ENCODE measurements around the gene RAPGEF1.
A peak's percentile ranks its signal among the peaks of the same experiment; 100 is the strongest.
"Not testable (repeated sequence)": the region's sequence is repeated elsewhere in the genome, so short reads cannot be mapped to it uniquely, and the experiment has no call there.

RAPGEF1 gene

DNA sequence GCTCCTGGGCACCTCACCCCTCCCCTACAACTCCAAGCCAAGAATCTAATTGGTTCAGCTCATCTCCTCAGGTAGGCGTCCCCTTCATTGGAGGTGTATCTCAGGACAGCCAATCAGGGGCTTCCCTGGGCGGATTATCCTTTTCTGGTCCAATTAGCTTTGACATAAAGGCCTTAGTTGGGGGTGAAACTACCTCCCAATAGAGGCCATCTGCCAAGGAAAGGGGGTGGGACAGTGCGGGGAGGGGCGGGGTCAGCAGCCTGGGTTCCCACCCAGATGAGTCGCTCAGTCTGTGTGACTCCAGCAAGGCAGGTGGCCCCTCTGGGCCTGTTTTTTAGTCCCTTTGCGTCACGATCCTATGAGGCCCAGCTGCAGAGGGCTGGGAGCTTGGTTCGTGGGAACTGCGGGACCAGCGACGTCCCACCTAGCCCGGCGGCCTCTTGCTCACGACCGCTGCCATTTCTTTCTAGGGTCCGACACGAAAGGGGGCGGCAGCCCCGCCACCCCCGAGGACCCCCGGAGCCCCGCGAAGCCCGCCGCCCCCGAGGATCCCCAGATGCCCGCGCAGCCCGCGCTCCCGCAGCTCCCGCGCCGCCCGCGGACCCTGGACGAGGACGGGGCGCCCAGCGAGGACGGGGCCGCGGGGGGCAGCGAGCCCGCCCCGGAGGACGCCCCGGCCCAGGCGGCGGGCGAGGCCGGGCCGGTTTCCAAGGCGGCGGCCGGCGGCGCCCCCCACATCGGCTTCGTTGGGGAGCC is 185.6 kb downstream of the RAPGEF1 start:
- no peak for DNase-seq

DNA sequence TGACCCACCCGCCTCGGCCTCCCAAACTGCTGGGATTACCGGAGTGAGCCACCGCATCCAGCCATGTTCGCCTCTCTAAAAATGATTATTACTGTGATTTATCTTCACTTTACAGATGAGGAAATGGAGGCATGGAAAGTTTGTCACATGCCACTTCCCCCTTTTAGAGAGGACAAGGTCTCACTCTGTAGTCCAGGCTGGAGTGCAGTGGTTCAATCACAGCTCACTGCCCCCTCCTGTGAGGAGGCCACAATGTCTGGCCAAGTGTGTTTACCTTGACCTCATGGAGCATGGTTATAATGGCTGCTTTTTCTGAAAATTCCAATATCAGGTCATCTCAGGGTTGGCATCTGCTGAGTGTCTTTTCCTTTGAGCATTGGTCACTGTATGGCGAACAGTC is 187.8 kb downstream of the RAPGEF1 start:
- DNase-seq: no peak

DNA sequence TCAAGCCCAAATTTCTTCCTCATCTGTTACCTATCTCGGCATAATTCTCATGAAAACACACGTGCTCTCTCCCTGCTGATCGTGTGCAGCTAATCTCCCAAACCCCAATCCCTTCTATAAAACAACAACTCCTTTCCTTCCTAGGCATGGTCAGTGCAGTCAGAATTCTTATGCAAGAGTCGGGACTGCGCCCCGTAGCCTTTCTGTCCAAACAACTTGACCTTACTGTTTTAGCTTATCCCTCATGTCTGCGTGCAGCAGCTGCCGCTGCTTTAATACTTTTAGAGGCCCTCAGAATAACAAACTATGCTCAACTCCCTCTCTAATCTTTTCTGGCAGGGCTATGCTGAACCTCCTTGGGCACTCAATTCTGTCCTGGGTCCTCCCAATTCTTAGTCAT is 189.4 kb downstream of the RAPGEF1 start:
- DNase-seq: not testable (repeated sequence)

DNA sequence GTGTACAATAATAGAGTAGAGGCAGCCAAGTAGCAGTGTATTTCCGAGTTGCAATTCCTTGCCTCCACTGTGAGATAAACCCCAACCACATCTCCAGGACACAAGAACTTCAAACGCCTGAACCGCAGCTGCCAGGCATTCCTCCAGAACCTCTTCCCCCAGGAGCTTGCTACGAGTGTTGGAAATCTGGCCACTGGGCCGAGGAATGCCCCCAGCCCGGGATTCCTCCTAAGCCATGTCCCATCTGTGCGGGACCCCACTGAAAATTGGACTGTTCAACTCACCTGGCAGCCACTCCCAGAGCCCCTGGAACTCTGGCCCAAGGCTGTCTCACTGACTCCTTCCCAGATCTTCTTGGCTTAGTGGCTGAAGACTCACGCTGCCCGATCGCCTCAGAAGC is 190.7 kb downstream of the RAPGEF1 start:
- not testable (repeated sequence) for DNase-seq

DNA sequence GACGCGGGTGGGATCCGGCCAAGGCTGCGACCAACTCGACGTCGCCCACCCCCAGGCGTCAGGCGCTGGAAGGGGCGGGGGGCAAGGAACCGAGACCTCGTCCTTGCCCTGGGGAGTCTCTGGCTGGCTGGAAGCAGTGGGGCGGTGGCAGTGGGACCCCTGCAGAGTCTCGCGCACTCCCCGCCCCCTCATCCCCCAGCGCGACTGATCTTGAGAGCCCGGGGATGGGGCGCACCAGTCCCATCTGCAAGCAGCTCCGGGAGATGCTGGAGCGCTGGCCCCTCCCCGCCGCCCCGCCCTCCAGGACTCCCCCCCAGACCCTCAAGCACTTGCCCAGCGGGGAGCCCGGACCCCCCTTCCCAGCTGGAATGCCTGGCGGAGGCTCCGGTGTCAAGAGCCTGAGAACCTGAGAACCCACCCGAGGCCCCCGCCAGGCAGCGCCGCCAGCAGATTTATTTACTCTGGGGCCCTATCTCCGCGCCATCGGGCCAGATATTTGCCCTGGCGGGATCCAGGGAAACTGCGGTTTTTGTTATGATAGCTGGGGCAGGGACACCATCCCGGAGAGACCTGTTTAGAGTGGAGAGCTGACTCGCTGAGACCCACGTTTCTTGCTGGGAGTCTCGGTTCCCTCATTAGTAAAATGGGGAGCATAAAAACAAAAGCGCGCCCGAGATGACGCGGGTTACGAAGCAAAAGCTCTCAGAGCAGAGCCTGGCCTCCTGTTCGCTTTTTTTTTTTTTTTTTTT is 193.4 kb downstream of the RAPGEF1 start:
- DNase-seq: no peak

DNA sequence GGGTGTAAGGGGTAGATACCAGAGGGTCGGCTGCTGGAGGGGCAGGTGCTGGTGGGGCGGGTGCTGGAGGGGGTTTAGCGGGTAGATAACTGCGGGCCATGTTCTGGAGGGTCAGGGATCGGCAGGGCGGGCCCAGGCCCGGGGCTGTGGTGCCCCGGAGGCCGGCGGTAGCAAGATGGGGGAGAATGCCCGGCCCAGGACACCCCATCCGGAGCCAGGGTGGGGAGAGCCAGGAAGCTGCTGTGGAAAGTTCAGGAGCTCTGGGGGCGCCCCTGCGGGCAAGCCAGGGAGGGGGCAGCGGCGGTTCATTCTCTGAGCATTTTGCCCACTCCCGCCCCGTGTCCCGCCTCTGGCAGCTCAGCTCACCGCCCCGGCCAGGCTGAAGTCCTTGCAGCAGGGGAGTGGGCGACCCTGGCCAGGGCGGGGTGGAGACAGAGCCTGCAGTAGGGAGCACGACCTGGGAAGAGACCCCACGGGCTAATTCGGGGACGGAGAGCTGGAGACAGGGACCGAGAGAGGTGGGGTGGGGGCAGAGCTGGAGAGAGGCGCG is 194.0 kb downstream of the RAPGEF1 start:
- DNase-seq: no peak

DNA sequence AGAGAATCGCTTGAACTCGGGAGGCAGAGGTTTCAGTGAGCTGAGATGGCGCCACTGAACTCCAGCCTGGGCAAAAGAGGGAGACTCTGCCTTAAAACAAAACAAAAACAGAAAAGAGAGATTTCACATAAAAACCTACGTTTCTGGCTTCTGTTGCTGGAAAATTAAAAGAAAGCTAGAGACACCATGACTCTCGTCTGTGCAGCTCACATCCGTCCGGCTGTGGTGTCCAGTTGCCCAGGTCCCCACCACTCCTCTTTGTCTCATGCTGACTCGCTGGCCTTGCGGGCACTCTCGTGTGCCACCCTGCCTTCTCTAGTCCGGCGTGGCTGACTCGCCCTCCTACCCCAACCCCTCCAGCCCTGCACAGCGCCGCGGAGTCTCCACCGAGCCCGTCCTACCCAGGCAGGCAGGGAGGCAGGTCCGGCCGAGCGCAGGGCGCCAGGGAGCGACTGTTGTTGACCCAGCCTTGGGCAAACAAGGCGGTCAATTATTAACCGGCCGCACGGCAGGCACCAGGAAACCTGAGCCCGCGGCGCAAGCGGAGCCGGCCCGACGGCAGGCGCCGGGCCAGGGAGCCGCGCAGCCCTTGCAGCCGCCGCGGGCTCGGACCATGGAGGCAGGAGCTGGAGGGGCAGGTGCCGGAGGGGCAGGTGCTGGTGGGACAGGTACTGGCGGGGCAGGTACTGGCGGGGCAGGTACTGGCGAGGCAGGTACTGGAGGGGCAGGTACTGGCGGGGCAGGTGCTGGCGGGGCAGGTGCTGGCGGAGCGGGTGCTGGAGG is 194.7 kb downstream of the RAPGEF1 start, which contains the start of gene PRRT1B:
Gene PRRT1B, plus strand, starts transcription at position 521 of the 783 bp plus-strand sequence. Its CDS starts 93 bp downstream, at position 614.
- DNase-seq: no peak

DNA sequence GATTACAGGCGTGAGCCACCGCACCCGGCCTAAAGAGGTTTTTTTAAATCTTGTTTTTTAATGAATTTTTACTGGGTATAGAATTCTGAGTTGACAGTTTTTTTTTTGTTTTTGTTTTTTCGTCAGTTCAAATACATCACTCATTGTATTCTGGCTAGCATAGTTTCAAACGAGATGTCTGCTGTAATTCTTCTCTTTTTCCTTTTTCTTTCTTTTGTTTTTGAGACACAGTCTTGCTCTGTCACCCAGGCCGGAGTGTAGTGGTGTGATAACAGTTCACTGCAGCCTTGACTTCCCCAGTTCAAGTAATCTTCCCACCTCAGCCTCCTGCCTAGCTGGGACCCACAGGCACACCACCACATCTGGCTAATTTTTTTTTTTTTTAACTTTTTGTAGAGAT is 196.7 kb downstream of the RAPGEF1 start:
- DNase-seq: no peak

DNA sequence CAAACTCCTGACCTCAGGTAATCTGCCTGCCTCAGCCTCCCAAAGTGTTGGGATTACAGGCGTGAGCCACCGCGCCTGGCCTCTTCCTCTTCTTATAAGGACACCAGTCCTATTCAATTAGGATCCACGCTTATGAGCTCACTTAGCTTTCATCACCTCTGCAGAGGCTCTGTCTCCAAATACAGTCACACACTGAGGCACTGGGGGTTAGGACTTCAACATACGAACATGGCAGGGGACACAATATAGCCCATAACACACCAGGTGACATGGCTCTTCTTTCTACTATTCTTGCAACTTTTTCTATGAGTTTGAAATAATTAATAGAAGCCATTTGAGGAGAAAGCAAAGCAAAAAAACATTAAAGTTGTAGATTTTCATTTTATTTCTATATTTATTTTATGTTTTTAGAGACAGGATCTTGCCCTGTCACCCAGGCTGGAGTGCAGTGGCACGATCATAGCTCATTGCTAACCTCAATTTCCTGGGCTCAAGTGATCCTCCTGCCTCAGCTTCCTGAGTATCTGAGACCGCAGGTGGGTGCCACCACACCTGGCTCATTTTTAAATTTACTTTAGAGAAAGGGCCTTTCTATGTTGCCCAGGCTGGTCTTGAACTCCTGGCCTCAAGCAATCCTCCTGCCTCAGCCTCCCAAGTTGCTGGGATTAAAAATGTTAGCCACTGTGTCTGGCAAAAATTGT is 200.5 kb downstream of the RAPGEF1 start:
- DNase-seq: no peak

DNA sequence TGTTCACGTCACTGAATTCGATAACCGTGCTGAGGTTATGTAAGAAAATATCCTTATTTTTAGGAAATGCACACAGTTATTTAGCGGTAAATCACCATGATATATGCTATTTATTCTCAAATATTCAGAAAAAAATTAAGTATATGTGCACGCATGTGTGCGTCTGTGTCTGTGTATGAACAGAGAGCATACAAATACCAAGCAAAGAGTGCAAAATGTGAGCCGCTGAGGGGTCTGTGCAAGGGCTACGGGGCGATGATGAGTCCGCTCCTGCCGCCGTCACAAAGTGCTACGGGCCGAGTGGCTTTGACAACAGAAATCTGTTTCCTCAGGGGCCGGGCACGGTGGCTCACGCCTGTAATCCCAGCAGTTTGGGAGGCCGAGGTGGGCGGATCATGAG is 201.9 kb downstream of the RAPGEF1 start:
- no peak for DNase-seq

DNA sequence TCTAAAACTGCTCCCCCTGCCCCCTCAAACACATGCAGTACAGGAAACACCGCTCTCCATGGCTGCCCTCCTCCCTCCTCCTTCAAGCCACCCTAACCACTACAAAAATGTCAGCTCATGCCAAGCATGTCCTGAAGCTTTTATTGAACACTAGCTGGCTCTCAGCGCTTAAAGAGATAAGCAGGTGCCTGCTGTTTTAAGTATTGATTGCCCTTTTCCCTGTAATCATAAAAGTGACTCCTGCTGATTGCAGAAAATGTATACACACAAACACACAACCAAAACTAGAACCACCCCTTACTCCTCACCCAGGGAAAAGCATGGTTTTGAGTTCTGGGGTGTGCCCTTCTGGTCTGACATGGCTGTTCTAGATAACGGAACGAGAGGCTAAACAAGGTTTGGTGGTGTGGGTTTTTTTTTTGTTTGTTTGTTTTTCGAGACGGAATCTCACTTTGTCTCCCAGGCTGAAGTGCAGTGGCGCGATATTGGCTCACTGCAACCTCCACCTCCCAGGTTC is 205.1 kb downstream of the RAPGEF1 start:
- peak in 1 of 4 experiments; percentile 7 for DNase-seq

DNA sequence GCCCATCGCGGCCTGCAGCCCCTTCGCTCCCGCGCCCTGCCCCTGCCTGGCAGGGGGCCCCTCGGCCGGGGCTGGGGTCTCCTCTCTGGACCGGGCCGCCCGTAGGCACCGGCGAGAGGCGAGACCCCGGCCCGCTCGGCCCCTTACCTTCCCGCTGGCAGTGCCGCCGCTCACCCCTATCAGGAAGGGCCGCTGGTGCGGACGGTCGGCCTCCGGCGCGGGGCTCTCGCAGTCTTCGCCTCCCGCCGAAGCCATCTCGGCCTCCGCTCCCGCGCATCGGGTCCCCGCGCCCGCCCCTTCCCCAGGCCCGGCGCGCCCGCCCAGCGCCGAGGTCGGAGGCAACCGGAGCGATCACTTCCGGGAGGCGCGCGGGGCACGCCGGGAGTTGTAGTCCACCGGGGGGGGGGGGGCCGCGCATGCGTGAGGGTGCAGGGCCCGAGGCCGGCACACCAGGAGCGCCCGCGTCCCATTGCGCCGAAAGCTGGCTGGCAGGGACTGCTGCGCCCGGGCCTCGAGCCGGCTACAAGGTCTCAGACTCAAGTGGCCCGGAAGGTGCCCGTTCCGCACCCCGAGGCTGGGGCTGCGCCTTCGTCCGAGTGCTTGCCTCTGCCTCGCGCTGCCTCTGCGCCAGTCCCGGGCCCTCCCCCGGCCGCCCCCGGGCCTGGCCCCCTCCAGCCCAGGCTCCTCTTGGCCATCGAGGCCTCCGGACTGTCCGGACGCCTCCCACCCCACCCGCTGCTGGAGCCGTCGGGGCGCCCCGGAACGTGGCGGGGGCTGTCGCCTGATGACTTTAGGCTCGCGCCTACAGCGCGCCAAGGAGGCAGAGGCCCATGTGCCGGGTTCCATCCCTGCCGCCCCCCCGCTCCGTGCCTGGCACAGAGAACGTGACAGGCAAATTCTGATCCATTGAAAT is 208.7 kb downstream of the RAPGEF1 start, which contains the start of gene UCK1:
Gene UCK1, minus strand, starts transcription at position 344 of the 913 bp plus-strand sequence. Its CDS starts 89 bp downstream, at position 255.
- peak; percentile 17 to 65 (median 38) for DNase-seq

DNA sequence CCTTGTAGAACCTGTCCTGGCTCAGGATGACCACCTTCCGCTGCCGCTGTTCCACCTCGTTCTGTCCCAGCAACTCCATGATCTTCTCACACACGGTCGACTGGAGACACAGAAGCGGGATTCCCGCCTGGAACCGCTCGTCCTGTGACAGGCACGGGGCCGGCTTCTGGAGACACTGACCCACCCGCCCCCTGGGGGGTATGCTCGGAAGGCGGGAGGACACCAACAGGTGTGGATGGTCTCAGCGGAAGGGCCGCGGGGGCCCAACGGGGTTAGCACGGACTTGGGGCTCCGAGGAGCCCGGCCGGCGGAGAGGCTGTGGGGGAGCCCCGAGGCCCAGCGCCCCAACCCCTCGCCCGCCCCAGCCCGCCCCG is 209.3 kb downstream of the RAPGEF1 start:
- no peak for DNase-seq

DNA sequence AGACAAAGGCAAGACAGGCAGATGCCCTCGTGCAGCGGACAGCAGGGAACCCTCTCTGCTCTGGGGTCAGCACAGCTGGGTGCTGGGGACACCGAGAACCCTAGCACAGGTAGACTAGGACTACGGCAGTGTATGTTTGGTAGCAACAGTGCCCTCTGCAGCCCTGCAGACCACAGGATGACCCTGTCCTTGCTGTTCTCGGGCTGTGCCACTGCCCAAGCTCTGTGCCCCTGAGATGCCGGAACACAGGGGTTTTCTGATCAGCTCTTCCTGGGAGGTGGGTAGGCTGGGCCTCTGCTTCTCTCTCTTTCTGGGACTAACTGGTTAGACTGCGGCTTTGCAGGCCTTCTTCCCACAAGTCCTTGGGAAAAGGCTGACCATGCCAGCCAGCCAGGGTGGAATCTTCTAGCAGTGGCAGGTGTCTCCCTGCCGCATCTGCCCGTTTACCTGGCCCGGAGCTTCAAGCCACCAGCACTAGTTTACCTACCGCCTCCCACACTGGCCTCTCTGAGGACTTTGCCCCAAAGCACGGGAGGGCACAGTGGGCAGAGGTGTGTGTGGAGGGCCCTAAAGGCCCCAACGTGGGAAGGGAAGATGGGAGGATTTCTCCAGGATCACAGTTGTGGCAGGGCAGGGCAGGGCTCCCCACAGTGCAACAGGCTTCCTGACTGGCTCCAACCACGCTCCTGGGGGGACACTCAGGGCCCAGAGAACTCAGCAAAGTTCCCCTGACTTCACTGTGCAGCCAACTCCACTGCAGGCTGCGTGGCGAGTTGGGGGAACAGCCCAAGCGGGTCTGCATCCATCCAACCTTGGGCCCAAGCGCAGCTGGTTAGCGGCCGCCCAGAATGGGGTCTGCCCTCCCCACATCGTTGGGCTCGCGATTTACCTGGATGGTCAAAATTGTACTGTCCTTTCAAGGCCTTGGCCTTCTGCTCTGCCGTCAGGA is 210.0 kb downstream of the RAPGEF1 start:
- no peak for DNase-seq

DNA sequence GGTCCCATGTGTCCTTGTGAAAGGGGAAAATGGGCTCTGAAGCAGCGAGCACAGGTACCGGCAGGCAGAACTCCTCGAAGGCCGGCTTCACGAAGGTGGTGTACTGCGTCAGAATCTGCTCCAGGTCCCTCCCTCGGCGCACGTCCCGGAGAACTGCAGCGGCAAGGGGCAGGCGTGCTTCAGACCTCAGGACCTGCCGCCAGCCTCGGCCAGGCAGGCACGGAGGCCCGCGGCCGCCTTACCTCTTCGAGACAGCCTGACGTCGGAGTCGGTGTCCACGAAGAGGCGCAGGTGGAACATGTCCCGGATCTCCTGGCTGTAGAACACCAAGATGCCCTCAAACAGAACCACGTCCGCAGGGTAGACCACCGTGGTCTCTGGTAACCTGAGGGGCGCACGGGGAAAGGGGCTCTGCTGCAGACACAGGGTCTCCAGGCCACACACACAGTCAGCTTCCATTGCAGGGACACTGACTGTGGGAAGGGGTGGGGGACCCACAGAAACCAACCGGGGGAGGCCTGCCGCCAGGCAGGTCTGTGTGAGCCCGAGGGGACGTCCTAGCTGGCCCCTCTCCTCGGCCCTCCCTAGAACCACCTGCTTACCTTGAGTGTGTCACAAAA is 210.9 kb downstream of the RAPGEF1 start:
- no peak for DNase-seq

DNA sequence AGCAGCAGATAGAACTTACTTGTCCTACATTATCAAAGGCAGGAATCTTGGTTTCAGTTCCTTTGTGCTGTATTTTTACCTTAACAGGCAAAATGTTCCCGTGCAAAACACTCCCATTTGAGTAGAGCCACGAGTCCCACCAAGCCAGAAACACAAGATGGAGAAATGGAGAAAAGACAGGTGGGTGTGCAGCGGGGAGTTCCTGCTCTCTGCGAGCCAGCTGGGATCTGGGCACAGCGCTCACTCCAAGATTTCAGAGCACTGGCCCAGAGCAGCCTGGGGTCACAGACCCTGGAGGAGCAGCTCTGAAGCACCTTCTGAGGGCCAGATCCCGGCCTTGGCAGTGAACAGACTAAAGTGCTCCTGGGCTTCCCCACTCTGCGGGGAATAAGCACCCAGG is 211.7 kb downstream of the RAPGEF1 start:
- DNase-seq: no peak
